GM18873 (cell line): ENCODE results near the gene GRAMD4.

Experiments
- ATAC-seq: cut with Tn5 transposase; IDR thresholded peaks from one replicate; pipeline ENCODE4 v1.9.1; 2021; ENCODE audit warnings: mild to moderate bottlenecking, moderate library complexity, moderate number of reproducible peaks; ENCODE audit not compliant: unreplicated experiment, low FRiP score

GRAMD4 gene

GRCh38 chr22:46703171-46703995 is 83.2 kb downstream of the GRAMD4 start:
- no peak for ATAC-seq

- no peak for ATAC-seq
These were observed 83.8 kb downstream of the GRAMD4 start for GRCh38 chr22:46703996-46704370.

- ATAC-seq = no peak
These were observed 85.9 kb downstream of the GRAMD4 start for GRCh38 chr22:46706060-46706459.

GRCh38 chr22:46707305-46707704 is 87.1 kb downstream of the GRAMD4 start:
- no peak for ATAC-seq

- no peak for ATAC-seq
These were observed 87.8 kb downstream of the GRAMD4 start for GRCh38 chr22:46707827-46708570.

GRCh38 chr22:46708766-46709330 is 88.7 kb downstream of the GRAMD4 start:
- ATAC-seq = no peak

GRCh38 chr22:46710806-46711205 is 90.6 kb downstream of the GRAMD4 start:
- no peak for ATAC-seq

GRCh38 chr22:46712288-46712687 is 92.1 kb downstream of the GRAMD4 start:
- ATAC-seq = no peak

- ATAC-seq = no peak
These were observed 94.4 kb downstream of the GRAMD4 start for GRCh38 chr22:46714550-46714949.

GRCh38 chr22:46719921-46720320 is 99.7 kb downstream of the GRAMD4 start:
- no peak for ATAC-seq

GRCh38 chr22:46721501-46722085 is 101.4 kb downstream of the GRAMD4 start:
- ATAC-seq = no peak

- no peak for ATAC-seq
These were observed 103.7 kb downstream of the GRAMD4 start for GRCh38 chr22:46723882-46724281.

- no peak for ATAC-seq
These were observed 104.9 kb downstream of the GRAMD4 start for GRCh38 chr22:46725096-46725495.

GRCh38 chr22:46726066-46726985 is 106.1 kb downstream of the GRAMD4 start:
- no peak for ATAC-seq

GRCh38 chr22:46726986-46727317 is 106.8 kb downstream of the GRAMD4 start:
- ATAC-seq = no peak

GRCh38 chr22:46727813-46728364 is 107.7 kb downstream of the GRAMD4 start:
- no peak for ATAC-seq

GRCh38 chr22:46728470-46728869 is 108.3 kb downstream of the GRAMD4 start:
- ATAC-seq = no peak
